NCI-H2227 treated with DMSO at 0.1 percent for 48 hours (cell line): ENCODE data around the gene SLC13A5.
A peak's percentile ranks its signal among the peaks of the same experiment; 100 is the strongest.
"Not testable (repeated sequence)": the region's sequence is repeated elsewhere in the genome, so short reads cannot be mapped to it uniquely, and the experiment has no call there.

Experiments
- DNase-seq: peaks from one replicate; lab custom pipeline; 2025; lab: John Stamatoyannopoulos, UW

Gene SLC13A5

DNA sequence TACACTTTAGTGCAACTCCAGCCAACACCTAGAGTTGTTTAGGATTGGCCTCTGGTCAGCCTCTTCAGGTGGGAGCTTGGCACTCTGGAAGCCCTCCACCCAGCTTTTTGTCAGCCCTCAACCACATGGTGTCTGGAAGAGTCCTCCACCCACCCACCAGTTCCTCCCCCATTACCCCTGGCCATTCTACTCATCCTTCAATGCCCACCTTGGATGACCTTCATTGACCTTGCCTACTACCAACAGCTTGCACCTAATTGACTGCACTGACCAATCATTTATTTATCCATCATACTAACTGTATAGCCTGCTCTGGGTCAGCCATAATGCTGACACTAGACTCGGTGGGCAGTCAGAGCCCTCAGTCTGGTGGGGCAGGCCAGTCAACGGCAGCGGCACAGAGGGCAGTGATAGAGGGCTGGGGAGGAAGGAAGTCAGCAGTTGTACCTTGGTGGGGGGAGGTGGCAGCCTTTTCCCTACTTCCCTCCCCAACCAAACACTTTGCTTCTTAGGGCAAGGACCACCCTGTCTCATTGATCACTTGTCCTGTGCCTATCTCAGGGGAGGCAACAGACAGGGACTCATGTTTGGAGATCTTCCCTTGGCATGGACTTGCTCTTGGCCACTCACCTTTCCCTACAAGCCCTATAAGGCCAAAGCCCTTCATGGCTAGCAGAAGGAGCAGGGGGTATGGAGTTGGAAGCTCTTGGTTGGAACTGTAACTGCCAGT is 29.3 kb downstream of the SLC13A5 start:
- DNase-seq, result no peak

DNA sequence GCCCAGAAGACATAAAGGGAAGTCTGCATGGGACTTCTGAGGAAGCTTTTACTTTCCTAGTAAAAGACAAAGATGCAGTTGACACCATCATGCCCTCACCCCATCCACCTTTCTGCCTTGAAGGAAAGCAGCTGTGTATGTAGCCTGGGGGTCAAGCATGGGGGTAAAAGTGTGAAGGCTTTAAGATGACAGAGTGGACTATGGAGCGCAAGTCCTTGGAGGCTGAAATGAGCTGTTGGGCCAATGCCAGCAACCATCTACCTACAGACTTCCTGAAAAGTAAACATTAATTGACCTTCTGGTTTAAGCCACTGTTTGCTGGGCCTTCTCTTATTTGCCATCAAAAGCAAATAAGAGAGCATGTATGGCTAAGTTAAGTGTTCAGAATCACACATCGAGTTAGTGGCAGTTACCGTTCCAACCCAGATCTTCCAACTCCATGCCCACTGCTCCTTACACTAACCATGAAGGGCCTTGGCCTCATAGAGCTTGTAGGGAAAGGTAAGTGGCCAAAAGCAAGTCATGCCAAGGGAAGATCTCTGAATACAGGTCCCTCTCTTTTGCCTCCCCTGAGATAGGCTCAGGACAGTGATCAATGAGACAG is 30.0 kb downstream of the SLC13A5 start:
- DNase-seq, result no peak

DNA sequence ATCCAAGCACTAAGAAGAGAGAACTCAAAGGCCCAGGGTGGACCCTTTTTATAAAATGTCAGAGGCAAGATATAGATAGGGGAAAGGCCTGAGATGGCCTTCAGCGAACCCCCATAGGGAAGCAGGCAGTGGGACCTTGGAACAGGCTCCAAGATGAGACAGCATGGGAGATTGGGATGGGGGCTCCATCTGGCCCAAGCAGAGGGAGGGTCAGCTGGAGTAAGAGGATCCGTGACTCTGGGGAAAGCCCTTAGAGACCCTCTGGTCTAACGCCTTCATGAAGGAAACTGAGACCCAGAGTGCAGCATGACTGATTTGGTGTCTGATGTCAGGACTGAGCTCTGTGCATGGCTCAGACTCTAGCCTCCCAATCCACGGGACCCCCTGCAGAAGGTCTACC is 30.8 kb downstream of the SLC13A5 start:
- DNase-seq, result no peak

DNA sequence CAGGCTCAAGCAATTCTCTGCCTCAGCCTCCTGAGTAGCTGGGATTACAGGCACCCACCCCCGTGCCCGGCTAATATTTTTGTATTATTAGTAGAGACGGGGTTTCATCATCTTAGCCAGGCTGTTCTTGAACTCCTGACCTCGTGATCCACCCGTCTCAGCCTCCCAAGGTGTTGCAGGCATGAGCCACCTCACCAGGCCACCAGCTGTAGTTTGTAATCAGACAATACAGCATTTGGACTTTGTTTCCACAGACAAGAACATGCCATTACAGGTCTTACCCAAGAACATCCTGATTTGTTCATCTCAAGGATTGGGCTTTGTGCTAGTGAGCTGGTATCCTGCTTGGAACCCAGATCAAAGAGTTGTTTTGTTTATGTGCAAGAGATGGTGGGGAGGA is 31.5 kb downstream of the SLC13A5 start:
- DNase-seq, result no peak

DNA sequence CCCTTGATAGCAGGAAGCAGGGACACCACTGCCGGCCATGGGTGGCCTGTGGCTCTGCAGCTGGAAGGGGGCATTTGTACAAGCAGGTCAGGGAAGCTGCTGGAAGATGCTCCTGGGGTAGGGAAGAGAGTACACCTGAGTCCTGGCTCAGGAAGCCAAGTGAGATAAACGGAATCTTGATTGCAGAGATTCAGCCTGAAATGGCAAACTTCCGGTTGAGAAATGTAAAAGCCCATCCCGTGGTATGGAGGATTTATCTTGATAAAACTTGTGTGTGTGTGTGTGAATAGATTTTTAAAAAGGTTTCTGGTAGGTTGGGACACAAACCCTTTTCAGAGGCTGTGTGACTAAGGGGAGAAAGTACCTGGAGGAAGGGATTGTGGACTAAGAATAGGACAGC is 32.0 kb downstream of the SLC13A5 start:
- DNase-seq, result no peak

DNA sequence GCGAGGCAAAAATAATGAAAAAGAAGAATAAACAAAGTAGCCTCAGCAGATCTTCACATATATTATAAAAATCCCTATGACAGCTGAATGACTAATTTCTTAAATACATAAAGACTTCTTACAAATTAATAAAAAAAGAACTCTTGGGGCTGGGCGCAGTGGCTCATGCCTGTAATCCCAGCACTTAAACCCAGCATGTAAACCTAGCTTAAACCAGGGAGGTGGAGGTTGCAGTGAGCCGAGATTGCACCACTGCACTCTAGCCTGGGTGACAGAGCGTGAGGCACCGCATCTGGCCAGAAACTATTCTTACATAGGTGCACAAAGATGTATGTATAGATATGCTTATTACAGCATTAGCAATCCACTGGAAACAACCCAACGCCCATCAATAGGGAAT is 33.9 kb downstream of the SLC13A5 start:
- no peak for DNase-seq

DNA sequence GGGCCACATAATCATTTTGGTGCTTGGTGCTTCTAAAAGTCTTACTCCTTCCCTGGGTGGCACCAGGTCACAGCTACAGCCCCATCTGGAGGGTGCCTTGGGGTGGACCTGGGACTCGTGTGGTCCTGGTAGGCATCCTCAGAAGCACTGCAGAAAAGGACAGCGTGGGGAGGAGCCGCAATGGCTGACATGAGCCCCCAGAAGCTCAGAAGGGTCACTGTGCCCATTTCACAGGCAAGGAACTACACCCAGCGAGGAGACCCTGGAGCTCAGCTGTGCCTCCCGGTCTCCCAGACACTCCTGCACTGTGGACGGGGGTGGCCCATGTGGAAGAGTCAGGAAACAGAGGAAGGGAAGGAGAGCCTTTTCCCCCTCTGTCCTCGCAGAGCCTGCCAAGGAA is 35.2 kb downstream of the SLC13A5 start:
- no peak for DNase-seq

DNA sequence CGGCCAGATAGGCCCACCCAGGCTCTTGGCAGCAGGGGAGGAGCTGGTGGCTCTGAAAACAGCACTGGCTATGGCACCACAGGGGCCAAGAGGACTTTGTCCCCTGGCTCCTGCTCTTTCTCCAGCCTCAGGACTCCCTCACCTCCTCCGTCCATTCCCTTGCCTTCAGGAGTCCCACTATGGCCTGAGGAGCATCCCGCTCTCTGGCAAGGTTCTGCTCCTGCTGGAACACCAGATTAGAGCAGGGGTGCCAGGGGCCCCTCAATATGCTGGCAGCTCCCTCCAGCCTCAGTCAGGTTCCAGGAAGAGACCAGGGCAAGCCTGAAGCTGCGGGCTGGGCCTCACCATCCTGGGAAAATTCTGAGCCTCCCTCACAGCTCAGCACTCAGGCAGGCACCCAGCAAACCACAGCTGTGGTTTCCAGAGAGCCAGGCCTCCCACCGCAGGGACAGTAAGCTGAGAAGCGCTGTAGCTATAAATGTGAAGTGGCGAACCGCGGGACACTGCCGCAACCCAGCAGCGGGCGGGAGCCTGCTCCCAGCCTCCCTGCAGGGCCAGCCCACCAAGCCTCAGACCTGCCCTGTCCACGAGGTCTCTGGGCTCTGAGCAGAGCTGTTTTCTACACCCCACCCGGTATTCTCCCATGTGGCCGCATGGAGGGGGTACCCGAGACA is 35.9 kb downstream of the SLC13A5 start:
- DNase-seq, result no peak

DNA sequence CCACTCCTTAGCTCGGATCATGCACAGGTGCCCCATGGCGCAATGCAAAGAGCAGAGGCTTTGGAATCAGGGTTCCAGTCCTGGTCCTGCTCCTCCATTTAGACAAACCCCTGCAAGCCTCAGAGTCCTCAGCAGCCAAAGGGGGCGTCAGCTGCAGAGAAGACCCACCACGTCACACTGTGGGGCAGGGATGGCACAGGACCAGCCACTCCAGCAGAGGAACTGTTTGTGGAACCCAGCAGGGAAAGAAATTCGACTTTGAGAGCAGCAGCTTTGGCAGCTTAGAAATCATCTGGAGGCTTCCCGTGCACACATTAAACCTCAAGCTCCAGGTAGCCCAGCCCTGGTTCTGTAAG is 36.4 kb downstream of the SLC13A5 start:
- DNase-seq, result no peak

DNA sequence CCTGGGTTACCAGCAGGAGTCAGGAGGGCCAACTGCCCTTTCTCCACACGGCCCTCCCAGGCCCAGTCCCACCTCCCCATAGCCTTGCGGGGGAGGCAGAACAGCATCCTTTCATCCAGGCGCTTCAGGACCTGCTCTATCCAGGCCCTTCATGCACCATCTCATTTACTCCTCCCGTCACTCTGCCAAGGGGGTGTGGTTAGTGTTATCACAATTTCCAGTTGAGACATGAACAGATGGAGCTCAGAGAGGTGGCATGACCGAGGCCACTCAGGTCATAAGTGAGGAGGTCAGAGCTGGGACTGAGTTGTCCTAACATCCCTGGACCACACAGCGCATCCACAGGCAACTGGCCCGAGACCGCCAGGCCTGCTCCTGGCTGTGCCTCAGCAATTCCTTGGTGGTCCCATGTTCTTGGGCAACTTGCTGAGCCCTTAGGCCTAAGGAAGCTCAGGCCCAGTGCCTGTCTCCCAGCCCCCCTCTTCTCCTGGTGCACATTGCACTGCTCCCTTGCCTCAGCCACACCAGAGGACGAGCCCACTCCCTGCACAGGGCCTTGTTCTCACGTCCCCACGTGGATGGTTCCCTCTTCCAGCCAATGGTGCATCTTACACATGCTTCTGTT is 37.9 kb downstream of the SLC13A5 start:
- DNase-seq, result no peak

DNA sequence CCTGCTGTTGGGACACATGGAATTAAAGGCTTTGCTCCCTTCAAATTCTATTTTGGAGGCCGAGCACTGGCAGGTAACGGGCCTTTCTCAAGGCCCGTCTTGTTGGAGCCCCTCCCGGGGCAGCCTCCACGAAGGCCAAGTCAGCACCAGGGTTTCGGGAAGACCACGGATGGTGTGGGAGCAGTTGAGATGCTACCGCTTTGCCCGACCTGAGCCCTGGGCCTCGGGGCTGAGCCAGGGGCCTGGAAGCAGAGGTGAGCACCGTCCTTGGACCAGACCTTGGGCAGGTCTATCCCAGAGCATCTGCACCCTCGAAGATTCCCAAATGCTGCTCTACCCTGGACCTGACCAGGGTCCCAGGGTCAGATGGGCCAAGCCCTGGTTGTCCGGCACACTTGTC is 38.6 kb downstream of the SLC13A5 start:
- DNase-seq, result no peak

DNA sequence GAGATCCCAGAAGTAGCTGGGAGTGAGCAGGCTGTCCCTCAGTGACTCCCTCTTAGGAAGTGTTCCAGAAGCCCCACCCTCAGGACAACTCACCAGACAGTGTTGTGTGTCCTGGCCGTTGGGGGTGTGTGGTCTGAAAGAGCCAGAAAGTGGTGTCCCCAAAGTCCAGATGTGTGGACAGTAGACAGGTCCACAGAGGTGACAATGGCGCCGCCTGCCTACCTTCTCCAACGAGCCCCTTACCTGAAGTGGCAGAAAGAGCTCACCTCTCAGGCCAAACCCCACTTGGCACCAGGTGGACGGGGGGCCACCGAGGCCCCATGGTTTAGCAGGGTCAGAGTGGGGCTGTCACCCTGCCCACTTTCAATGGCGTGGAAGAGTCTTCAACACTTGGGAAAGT is 41.7 kb downstream of the SLC13A5 start:
- no peak for DNase-seq

DNA sequence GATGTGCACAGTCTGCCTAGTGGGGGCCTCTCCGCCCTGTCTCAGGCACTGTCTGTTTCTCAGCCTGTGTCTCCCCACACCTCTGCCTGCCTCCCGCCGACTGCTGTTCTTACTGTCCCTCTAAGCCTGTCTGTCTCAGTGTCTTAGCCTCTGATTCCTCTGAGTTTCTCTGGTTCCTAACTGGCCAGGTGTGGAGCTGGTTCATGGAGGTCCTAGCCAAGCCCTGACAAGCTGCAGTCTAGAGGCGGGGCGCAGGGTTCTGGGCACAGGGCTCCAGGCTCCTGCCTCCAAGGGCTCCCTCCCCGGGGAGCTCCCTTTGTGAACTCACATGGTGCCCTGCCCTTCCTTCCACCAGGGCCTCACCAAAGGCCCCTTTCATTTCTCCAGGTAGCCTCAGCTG is 42.2 kb downstream of the SLC13A5 start:
- no peak for DNase-seq

DNA sequence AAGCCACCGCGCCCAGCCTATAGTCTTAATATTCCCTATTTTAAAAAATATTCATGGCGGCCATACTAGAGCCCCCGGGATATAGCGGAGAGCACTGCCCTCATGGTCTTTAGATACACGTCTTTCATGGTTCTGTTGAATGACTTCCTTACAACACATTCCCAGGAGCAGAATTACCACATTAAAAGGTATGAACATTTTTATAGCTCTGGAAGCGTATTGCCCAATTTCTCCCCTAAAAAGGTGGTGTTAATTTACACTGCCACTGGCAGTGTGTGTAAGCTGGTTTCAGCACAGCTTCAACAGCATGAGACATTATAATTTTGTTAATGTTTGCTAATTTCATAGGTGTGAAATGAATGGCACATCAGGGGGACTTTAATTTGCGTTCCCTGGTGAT is 42.6 kb downstream of the SLC13A5 start:
- DNase-seq, result no peak

DNA sequence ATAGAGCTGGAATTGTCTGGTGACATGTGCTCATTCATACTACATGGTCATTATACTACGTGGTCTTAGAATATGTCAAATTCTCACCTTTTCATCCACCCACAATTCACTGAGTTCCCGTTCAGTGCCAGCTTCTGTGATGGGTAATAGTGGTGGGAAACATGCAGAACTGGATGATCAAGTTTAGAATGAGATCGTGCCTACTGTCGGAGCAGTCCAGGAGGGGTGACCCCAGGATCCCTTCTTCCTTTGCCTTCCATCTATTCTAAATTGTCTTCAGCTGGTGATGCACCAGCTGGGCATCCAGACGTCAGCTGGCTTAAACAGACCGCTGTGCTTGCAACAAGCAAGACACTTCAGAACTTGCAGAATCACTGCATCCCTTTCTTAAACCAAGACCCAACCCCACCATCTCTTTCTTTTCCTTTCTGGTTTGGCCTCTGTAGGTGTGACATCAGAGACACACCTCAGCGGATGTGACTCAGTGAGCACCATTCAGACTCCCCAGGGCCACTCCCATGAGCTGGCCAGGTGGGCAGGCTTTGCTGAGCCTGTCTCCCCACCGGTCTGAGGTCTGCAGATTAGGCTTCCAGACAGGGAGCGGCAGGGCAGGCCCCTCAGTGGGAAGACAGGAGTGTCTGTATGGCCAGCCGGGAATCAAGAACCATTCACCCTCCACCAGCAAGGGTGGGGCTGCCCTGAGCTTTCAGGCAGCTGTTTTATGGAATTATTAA is 43.5 kb downstream of the SLC13A5 start:
- no peak for DNase-seq

DNA sequence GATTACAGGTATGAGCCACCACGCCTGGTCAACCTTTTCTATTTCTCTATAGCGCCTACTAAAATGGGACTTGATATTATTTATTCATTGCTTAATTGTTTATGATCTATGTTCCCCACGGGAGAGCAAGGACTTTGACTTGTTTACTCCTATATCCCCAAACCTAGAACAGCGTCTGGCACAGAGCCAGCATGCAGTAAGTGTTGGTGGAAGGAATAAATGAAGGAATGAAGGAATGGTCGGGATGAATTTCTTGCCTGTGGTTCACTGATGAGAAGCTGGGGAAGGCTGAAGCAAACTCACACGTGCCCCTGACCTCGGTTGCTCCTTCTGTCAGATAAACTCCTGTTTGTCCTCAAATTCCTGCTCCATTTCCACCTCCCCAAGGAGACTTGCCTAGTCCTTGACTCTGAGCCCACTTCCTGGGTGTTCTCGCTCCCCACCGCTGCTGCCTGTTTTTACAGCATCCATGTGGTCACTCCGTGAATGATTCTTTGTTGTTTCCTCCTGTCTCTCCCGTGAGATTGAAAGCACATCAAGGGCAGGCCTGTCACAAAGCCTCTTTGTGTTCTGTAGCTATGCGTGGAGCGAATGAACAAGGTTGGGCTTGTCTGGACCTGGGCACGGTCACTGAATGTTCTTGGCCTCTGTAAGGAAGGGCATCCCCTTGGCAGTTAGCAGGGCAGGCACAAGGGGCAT is 44.3 kb downstream of the SLC13A5 start:
- no peak for DNase-seq

DNA sequence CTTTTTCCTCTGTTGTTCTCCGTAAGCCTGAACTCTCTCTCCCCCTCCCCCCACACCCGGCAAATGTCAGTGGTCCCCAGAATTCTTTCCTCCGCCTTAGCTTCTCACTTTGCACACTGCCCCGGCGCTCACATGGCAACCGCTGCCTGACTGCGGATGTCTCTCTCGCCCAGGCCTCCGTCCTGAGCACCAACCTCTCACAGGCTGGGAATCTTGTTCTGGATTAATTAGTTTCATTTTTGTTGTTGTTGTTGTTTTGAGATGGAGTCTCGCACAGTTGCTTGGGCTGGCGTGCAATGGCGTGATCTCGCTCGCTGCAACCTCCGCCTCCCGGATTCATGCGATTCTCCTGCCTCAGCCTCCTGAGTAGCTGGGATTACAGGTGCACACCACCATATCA is 45.0 kb downstream of the SLC13A5 start:
- no peak for DNase-seq

DNA sequence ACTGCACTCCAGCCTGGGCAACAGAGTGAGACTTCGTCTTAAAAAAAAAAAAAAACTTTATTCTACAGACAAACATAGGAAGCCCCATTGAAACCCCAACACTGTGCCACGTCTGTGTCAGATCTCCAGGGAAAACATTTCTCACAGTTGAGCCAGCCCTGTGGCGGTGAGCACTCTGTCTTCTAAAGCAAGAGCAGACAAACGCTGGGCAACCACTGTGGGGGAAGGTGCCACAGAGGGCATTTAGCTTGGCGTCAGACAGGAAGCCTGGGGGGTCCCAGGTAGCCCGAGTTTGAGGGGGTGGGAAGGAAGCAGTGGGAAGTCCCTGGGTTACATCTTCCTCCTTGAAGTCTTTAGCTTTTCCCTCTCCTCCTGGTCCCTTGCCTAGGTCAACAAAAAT is 45.7 kb downstream of the SLC13A5 start:
- no peak for DNase-seq

DNA sequence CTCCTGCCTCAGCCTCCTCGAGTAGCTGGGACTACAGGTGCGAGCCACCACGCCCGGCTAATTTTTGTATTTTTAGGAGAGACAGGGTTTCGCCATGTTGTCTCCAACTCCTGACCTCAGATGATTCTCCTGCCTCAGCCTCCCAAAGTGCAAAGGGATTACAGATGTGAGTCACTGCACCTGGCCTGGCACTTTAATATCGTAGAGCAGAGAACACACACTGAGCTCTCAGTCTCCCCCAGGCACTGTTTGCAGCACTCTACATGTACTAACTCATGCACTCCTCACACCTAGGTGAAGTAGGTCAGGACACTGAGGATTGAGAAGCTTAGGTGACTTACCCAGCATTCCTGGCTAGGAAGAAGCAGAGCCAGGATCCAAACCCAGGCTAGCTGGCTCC is 46.6 kb downstream of the SLC13A5 start:
- no peak for DNase-seq

DNA sequence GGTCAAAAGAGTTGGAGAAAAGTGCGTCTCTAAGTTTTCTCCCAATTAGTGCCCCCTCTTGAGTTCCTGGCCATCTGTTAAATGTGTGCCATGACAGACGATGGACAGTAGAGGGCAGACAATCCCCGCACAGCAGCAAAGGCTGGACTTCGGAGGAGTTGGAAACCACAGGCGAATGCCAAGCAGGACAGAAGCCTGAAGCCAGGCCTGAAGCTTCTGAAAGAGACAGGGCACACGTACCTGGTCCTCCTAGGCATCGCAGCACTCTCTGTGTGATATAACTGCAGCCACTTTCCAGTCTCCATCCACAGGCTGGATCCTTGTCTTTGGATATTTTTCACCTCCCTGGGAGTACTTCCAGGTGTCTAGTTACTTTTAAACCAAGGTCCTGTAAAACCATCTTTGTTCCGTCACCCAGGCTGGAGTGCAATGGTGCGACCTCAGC is 47.1 kb downstream of the SLC13A5 start:
- DNase-seq, result peak; percentile 53

DNA sequence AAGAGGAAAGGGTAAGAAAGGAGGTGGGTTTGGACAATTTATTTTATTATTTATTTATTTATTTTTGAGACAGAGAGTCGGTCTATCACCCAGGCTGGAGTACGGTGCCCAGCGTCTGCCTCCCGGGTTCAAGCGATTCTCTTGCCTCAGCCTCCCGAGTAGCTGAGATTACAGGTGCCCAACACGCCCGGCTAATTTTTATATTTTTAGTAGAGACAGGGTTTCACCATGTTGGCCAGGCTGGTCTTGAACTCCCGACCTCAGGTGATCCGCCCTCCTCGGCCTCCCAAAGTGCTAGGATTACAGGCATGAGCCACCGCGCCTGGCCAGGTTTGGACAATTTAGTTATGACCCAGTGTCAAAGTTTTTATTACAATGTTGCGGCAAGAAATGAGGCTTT is 50.0 kb downstream of the SLC13A5 start:
- DNase-seq, result not testable (repeated sequence)

DNA sequence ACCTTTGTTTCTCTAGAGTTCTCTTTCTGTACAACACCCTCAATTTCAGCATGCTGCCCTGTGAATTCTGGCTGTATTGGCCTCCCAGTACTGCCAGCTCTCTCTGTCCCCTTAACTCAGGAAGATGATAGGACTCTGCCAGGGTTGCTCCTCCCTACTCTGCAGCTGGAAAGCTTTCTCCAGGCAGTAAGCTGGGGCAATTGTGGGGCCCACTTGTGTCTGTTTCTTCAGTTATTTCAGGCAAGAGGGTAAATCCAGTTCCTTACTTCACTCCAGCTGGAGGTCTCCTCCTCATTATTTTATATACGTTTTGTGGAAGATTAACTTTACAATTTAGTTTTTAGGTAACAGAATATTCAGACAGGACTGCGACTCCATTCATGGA is 51.7 kb downstream of the SLC13A5 start:
- DNase-seq, result no peak
